Suprapubic skin (tissue), 4 donors: ENCODE data around the gene MBLAC1. TPM values are rescaled to one million over a fixed set of nuclear protein-coding genes. Genes with fewer than 3 reads are reported as not detected.

Experiments
- DNase-seq, 2 donors: peaks; one replicate each; pipeline ENCODE4 v3.0.0-alpha.2; 2019; ENCODE audit warnings: low spot score in 2 of 2
- H3K27ac ChIP-seq: fragments of 200-600 bp; sonication (generic); one replicate; pipeline ENCODE4 v1.5.1; 2019
- H3K27me3 ChIP-seq: fragments of 200-600 bp; sonication (generic); one replicate; pipeline ENCODE4 v1.5.1; 2019
- H3K36me3 ChIP-seq: fragments of 200-600 bp; sonication (generic); one replicate; pipeline ENCODE4 v1.5.1; 2019
- H3K4me1 ChIP-seq: fragments of 200-600 bp; sonication (generic); one replicate; pipeline ENCODE4 v1.5.1; 2019
- H3K4me3 ChIP-seq: fragments of 200-600 bp; sonication (generic); one replicate; pipeline ENCODE4 v1.5.1; 2019; ENCODE audit warnings: mild to moderate bottlenecking
- H3K9me3 ChIP-seq: fragments of 200-600 bp; sonication (generic); one replicate; pipeline ENCODE4 v1.5.1; 2019
- EP300 ChIP-seq: sonication (generic); formaldehyde crosslinking; IDR thresholded peaks from one replicate; pipeline ENCODE4 v1.6.1; 2017; ENCODE audit warnings: antibody characterized with exemption
- POLR2A ChIP-seq, 2 donors: fragments of 450-650 bp; IDR thresholded peaks; one replicate each; pipeline ENCODE4 v1.6.1; 2017; ENCODE audit warnings: antibody characterized with exemption in 2 of 2, mild to moderate bottlenecking in 2 of 2, moderate library complexity in 2 of 2
- POLR2AphosphoS5 ChIP-seq, 3 donors: sonication (generic); formaldehyde crosslinking; IDR thresholded peaks; one replicate each; pipeline ENCODE4 v1.6.1; 2017; ENCODE audit warnings: antibody characterized with exemption in 3 of 3
- WGBS: methylation state at CpG from one replicate; pipeline ENCODE4 v1.1.5; 2018; 5-methylcytosine and 5-hydroxymethylcytosine counted together
- total RNA-seq, 4 donors: library from RNA; depleted of rRNA; stranded (reverse); fragments of >200 nt; gene quantifications; one replicate each; pipeline ENCODE4 v1.1.0, GENCODE V29; 2016
- TF ChIP-seq, protein P1 (sequence below), 2 donors: fragments of 200-600 bp in 1 of 2; fragments of 450-650 bp in 1 of 2; sonication (generic) in 1 of 2; IDR thresholded peaks; one replicate each; pipeline ENCODE4 v1.5.1; 2016 to 2019; ENCODE audit warnings: antibody characterized with exemption in 2 of 2, mild to moderate bottlenecking in 1 of 2, moderate library complexity in 1 of 2

MBLAC1 gene
- total RNA-seq, 4 donors from 2014 or later: 2.6 to 6.2 (median 3.6) TPM

DNA sequence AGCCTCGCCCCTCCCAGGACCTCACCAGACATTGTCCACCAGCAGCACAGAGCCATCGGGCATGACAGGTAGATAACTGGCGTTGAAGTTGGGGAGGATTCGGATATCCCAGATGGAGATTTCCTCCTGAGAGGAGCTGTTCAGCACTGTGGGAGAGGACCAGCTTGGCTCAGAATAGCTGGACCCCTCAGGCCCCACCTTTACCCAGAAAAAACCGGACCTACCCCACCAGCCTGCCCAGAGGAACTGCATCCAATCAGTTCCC, 30.2 kb downstream of the MBLAC1 start:
- no peak for TF ChIP-seq EP300
- TF ChIP-seq, protein P1, sequence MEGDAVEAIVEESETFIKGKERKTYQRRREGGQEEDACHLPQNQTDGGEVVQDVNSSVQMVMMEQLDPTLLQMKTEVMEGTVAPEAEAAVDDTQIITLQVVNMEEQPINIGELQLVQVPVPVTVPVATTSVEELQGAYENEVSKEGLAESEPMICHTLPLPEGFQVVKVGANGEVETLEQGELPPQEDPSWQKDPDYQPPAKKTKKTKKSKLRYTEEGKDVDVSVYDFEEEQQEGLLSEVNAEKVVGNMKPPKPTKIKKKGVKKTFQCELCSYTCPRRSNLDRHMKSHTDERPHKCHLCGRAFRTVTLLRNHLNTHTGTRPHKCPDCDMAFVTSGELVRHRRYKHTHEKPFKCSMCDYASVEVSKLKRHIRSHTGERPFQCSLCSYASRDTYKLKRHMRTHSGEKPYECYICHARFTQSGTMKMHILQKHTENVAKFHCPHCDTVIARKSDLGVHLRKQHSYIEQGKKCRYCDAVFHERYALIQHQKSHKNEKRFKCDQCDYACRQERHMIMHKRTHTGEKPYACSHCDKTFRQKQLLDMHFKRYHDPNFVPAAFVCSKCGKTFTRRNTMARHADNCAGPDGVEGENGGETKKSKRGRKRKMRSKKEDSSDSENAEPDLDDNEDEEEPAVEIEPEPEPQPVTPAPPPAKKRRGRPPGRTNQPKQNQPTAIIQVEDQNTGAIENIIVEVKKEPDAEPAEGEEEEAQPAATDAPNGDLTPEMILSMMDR (IDR thresholded peaks at IDR 0.05): no peak
- no peak for TF ChIP-seq POLR2A (IDR thresholded peaks at IDR 0.05)
- TF ChIP-seq POLR2AphosphoS5 (IDR thresholded peaks at IDR 0.05): no peak
- no peaks in the 10 kb centered on the region for H3K27me3 ChIP-seq
- H3K36me3 ChIP-seq: peaks cover 35% of the 10 kb centered on the region
- peaks cover 49% of the 10 kb centered on the region for H3K4me1 ChIP-seq
- H3K9me3 ChIP-seq: no peaks in the 10 kb centered on the region
- WGBS: 75% methylated on average over 4 of the region's 5 CpGs
- peak overlapping the region; percentile 61 for H3K4me3 ChIP-seq
- peak overlapping the region; percentile 32 for H3K27ac ChIP-seq
- no peak for DNase-seq

DNA sequence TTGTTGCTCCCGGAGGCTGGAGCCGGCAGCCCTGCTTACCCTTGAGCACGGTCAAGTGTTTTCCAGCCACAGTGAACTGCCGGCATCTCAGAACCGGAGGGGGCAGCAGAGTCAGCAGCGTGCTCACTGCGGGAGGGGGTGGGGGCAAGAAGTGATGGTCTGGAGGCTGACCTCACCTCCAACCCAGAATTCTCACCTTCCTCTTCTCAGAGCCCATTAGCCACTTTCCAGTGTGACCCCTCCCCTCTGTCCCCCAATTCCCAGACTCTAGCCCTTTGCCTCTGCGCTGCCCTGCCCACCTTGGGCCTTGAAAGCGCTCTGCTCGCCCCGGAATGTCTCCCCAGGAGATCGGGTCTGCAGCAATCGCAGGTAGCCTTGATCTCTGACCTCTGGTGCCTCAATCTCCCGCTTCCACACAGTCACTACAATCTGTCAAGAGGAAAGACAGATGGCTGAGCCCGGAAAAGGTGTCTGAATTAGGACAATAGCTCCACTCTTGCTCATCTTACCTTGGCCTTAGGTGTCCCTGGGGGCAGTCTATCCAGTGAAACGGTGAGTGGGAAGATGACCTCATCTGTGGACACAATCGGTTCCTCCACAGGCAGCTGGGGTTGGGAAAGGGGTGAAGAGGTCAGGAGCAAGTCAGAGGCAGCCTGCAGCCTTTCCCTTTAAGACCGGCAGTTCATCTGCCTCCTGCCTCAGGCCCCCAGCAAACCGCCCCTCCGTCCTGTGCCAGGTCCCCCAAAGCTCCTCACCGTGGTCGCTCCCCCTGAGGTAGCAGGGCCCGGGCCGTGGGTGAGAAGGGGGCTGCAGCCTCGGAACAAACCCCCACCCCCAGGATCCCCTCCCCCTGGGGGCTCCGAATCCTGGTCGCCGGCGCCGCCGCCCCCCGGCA, 30.8 kb downstream of the MBLAC1 start:
- Histone ChIP-seq H3K4me1 (peaks cover 53% of the 10 kb centered on the region), H3K36me3 (peaks cover 35% of the 10 kb centered on the region), H3K27ac (peak overlapping the region; percentile 32), H3K9me3 (no peaks in the 10 kb centered on the region), H3K27me3 (no peaks in the 10 kb centered on the region), H3K4me3 (peak overlapping the region; percentile 61)
- TF ChIP-seq, protein P1 (IDR thresholded peaks at IDR 0.05): no peak
- no peak for TF ChIP-seq POLR2AphosphoS5 (IDR thresholded peaks at IDR 0.05)
- no peak for TF ChIP-seq EP300
- TF ChIP-seq POLR2A (IDR thresholded peaks at IDR 0.05): no peak
- DNase-seq: peak in 1 of 2 donors; percentile 67
- WGBS: 41% methylated on average over 13 of the region's 32 CpGs

DNA sequence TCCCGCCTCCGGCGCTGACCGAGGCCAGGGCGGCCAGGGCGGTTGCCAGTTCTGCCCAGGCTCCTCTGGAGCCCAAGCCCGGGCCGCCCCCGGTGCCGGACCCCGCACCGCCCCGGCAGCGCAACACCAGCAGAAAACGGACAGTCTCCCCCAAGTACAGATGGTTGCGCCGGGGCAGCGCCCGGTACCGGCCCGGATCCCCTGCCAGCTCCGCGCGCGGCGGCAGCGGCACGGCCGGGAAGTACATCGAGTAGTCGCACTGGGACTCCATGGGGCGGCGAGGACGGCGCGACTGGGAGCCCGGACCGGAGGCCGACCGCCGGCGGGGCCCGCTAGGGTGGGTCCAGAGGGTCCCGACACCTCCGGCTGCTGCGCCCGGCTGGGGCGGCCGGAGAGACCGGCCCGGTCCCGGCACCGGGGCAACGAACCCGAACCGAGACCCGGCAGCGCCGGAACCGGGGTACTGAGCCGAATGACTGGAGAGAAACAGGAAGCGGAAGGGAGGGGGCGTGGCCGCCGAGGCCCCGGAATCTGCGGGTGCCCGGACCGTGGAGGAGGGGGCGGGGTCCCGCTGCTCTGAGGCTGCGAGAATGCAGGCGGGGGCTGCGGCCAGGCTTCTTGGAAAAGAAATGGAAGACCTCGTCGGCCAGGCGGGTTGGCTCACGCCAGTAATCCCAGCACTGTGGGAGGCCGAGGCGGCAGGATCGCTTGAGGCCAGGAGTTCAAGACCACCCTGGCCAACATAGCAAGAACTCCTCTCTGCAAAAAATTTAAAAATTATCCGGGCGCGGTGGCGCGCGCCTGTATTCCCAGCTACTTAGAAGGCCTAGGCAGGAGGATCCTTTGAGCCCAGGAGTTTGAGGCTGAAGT, 31.7 kb downstream of the MBLAC1 start, which contains the start of gene TRAPPC14:
TRAPPC14 (minus strand) TSS at position 495 of the 870 bp plus-strand sequence; CDS start at position 271, 224 bp downstream.
- no peaks in the 10 kb centered on the region for H3K9me3 ChIP-seq
- DNase-seq: peak; percentile 96 to 98
- WGBS: under 1% methylated on average over 51 of the region's 87 CpGs
- H3K27me3 ChIP-seq: no peaks in the 10 kb centered on the region
- peak within 1 kb of the TSS; percentile 61 for H3K4me3 ChIP-seq
- TF ChIP-seq POLR2A (IDR thresholded peaks at IDR 0.05) (no peak), POLR2AphosphoS5 (IDR thresholded peaks at IDR 0.05) (no peak), EP300 (no peak)
- TF ChIP-seq, protein P1 (IDR thresholded peaks at IDR 0.05): no peak
- H3K36me3 ChIP-seq: peaks cover 30% of the 10 kb centered on the region
- peaks cover 55% of the 10 kb centered on the region for H3K4me1 ChIP-seq
- H3K27ac ChIP-seq: peak within 1 kb of the TSS; percentile 32

DNA sequence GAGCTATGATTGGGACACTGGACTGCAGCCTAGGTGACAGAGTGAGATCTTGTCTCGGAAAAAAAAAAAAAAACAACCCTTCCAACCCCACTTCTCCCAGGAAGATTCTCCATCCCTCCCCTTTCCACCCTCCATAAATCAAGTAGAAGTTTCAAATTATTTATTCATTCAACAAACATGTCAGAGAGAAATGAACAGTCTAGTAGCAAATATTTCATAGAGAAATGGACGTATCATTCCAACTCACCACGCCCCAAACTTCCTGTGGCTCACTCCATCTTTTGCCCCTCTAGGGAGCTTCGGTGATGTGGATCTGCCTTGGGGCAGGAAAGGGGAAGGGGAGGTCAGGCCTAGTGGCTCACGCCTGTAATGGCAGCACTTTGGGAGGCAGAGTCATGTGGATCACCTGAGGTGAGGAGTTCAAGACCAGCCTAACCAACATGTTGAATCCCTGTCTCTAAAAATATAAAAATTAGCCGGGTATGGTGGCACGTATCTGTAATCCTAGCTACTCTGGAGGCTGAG, 32.4 kb downstream of the MBLAC1 start:
- H3K27me3 ChIP-seq: no peaks in the 10 kb centered on the region
- TF ChIP-seq EP300: no peak
- TF ChIP-seq POLR2AphosphoS5 (IDR thresholded peaks at IDR 0.05): no peak
- no peak for TF ChIP-seq POLR2A (IDR thresholded peaks at IDR 0.05)
- TF ChIP-seq, protein P1 (IDR thresholded peaks at IDR 0.05): no peak
- no peaks in the 10 kb centered on the region for H3K9me3 ChIP-seq
- H3K4me1 ChIP-seq: peaks cover 55% of the 10 kb centered on the region
- no peak overlapping the region for H3K27ac ChIP-seq
- peak overlapping the region; percentile 61 for H3K4me3 ChIP-seq
- peaks cover 23% of the 10 kb centered on the region for H3K36me3 ChIP-seq
- DNase-seq: no peak
- WGBS: 50% methylated on average over 7 of the region's 7 CpGs
